Caki2 (cell line): ENCODE results near the gene EPYC. TPM values are rescaled to one million over a fixed set of nuclear protein-coding genes. Genes with fewer than 3 reads are reported as not detected.
"Not testable (repeated sequence)": the region's sequence is repeated elsewhere in the genome, so short reads cannot be mapped to it uniquely, and the experiment has no call there.

Source experiments
- DNase-seq: peaks from one replicate; pipeline ENCODE4 v3.0.0-alpha.2; 2015; ENCODE audit warnings: low read depth
- in situ Hi-C: cut with HindIII; loops from 2 replicates; pipeline ENCODE4 v1.10.0; 2016; ENCODE audit warnings: low sequenced_read_pairs, low pct_unique_long_range_greater_than_20kb, mixed read lengths
- total RNA-seq: library from RNA; depleted of rRNA; stranded (reverse); fragments of >200 nt; shearing (Covaris generic); gene quantifications from 2 replicates; pipeline ENCODE4 v1.2.3, GENCODE V29; 2014; ENCODE audit warnings: low replicate concordance

EPYC gene
- total RNA-seq, 1 experiment from 2014 or later = not detected

DNA sequence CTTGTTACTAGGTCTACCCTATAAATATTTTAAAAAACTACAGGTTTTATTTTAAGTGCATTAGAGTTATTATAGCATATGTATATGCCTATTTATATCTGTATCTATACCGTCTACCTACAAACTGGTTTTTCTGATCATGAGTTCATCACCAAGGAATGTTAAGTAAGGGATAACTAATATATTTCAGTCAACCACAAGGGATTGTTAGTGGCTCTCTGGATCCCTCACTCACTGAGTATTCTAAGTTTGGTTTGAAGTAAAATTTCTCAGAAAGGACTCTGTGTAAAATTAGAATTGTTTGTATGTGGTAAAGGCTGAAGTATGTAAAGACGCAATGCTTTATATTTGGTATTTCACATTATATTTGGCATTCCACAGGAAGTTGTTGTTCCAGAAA, 4.8 kb downstream of the EPYC start:
- in situ Hi-C loops = no loop called here
- DNase-seq = no peak

GRCh38 chr12:90999527-90999926, 5.2 kb downstream of the EPYC start:
- no peak for DNase-seq
- in situ Hi-C loops = no loop called here

GRCh38 chr12:90995010-90995409, 9.8 kb downstream of the EPYC start:
- in situ Hi-C loops = no loop called here
- DNase-seq = no peak

GRCh38 chr12:90991952-90992465, 12.8 kb downstream of the EPYC start:
- in situ Hi-C loops = no loop called here
- no peak for DNase-seq

GRCh38 chr12:90990611-90991010, 14.2 kb downstream of the EPYC start:
- no peak for DNase-seq
- in situ Hi-C loops = no loop called here

DNA sequence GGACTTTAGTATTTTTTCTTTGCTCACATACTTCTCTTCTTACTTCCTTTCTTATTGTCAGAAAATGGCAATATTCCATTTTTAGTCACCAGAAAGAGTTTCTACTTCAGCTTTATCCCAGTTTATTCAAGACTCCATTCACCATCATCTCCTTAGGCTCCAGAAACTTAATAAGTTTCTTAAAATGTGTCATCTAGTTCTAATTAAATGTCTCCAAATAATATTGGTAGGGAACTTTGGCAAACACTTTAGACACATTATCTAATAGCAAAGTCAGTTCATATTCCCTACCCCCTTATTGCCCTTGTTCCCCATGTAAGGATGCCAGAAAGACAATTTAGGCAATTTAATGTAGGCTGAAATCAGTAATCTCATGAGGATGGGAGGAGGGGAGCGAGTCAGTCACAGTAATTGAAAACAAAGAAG, 15.1 kb downstream of the EPYC start:
- in situ Hi-C loops = no loop called here
- no peak for DNase-seq

DNA sequence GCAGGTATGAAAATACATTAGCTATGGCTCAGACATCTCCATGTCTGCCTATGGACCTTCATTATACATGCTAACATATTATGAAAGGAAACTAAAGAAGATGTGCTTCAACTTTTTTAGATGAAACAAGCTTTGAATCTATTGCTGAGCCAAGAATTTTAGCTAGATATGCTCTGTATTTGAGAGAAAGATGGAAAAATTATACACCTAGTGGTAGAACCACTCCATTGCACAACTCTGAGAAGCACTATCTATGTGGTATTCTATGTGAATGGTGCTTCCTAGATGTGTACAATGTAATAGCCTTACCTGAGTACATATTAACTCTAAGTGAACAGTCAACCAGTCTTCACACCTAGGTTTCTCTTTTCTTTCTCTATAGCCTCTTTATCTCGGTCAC, 17.3 kb downstream of the EPYC start:
- in situ Hi-C loops = no loop called here
- DNase-seq = no peak

DNA sequence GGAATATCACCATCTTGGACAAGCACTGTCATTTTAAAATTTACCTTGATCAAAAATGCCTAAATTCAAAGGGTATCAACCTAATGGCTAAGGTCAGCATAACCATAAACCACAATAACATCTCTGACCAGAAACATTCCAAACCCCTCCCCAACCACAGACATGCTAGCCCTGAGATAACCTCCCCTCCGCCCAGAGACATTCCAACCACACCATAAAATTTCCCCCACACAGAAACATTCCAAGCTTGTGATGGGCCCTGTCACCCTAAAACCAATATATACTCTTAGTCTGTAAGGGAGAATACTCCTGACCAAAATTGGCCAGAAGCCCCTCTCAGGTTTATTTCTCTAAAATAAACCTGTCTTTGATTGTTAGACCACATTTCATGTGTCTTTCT, 17.7 kb downstream of the EPYC start:
- no peak for DNase-seq
- in situ Hi-C loops = no loop called here

- in situ Hi-C loops, DNase-seq: not testable (repeated sequence)
These were observed 19.4 kb downstream of the EPYC start for GRCh38 chr12:90985331-90985730.

DNA sequence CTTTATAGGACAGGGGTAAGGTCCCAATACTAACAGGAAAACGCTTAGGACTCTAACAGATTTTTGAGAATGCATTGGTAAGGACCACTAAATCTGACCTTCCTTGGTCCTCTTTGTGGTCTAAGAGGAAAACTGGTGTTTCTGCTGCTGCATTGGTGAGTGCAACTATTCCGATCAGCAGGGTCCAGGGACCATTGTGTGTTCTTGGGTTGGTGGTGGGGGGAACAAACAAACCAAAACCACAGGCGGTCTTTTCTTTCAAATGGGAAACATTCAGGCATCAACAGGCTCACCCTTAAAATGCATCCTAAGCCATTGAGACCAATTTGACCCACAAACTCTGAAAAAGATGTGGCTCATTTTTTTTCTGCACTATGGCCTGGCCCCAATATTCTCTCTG, 20.7 kb downstream of the EPYC start:
- no peak for DNase-seq
- in situ Hi-C loops = no loop called here

DNA sequence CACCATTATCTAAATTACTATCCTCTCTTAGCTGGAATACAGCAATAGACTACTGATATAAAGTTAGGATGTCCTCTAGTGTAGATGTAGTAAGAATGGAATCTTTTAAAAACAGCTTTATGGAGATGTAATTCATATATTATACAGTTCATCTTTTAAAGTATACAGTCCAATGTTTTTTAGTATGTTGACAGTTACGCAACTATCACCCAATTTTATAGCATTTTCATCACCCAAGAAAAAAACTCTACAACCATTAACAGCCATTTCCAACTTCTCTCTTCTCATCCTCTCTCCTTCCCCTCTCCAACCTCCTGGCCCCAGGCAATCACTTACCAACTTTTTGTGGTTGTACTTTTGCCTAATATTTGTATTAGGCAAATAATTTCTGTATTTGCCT, 22.6 kb downstream of the EPYC start:
- DNase-seq = no peak
- in situ Hi-C loops = no loop called here

GRCh38 chr12:90979951-90980350, 24.8 kb downstream of the EPYC start:
- DNase-seq = no peak
- in situ Hi-C loops = no loop called here

DNA sequence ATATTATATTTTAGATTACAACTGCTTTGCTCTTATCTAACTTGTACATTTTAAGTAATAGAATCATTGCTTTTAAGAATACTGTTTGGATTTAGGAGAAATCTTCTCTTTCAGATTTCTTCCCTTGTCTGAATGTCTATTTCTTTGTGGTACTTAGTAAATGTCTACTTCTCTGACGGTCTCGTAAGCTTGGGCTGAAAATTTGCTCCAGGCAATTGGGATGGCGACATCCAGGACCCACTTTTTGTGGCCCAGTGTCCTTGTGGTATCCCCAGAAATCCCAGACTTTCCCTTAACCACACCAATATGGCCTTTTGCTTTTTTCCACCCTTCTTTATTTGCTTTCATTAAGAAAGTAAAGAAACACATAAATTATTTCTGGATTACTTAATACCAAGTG, 25.8 kb downstream of the EPYC start:
- in situ Hi-C loops = no loop called here
- DNase-seq = no peak

DNA sequence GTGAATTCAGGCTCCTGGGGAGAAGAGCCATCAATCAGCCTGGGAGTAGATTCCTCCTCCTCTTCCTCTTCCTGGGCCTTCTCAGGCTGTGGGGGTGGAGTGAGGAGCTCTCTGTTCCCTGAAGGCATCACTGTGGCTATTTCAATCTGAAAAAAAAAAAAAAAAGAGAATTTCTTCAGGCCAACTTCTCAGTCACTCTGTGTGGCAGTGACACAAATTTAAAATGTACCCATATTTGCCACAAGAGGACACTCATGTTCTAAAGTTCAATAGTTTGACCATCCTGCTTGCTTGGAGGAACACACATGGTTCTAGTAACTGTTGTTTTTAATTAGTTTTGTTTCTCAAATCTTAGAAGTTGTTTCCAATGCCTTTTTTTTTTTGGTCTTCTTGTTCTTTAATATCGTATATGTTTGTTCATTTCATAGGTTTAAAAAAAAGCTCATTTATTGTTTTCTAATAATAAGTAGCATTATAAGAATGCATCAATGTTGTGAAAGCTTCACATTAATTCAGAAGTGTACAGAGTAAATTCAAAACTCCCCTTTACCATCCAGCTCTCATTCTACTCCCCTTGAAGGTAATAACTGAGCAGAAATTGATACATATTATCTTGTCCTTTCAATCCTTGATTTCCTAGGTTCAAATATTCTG, 26.5 kb downstream of the EPYC start:
- peak; percentile 33 for DNase-seq
- in situ Hi-C loops = no loop called here

- in situ Hi-C loops = no loop called here
- no peak for DNase-seq
These were observed 27.5 kb downstream of the EPYC start for GRCh38 chr12:90977224-90977623.

DNA sequence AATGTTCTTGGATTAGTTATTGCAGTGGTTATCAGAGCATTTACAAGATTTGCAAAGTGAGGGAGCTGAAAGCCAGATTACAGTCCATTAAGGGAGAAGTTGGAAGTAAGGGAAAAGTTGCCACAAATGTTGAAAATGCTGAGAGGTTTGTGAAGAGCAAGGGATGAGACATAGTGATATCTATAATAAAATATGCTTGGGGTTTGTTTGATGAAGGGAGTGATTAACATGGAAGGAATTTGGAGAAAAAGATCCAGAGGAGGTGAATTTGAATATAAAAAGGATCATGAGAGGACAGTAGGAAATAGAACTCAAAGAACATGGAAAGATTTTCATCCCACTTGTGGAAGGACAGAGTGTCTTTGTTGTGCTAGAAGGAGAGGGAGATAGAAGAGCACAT, 30.5 kb downstream of the EPYC start:
- DNase-seq = no peak
- in situ Hi-C loops = no loop called here

- DNase-seq = no peak
- in situ Hi-C loops = no loop called here
These were observed 32.5 kb downstream of the EPYC start for GRCh38 chr12:90972226-90972625.

- in situ Hi-C loops = no loop called here
- no peak for DNase-seq
These were observed 33.9 kb downstream of the EPYC start for GRCh38 chr12:90970911-90971310.

- no peak for DNase-seq
- in situ Hi-C loops = no loop called here
These were observed 34.3 kb downstream of the EPYC start for GRCh38 chr12:90970471-90970870.

- in situ Hi-C loops = no loop called here
- DNase-seq = no peak
These were observed 34.9 kb downstream of the EPYC start for GRCh38 chr12:90969851-90970250.
